Gastroesophageal sphincter (tissue), 4 donors: ENCODE results near the gene SCD5. TPM values are rescaled to one million over a fixed set of nuclear protein-coding genes. Genes with fewer than 3 reads are reported as not detected.

Source experiments
- ATAC-seq: fragments of 150-250 bp; one replicate; pipeline ENCODE4 v1.9.1; 2016; ENCODE audit warnings: mild to moderate bottlenecking, moderate library complexity
- H3K27ac ChIP-seq, 4 donors: fragments of 200-600 bp; sonication (generic) in 3 of 4; 1 replicate in 3 of 4; 2 replicates in 1 of 4; pipeline ENCODE4 v1.5.1; 2016 to 2019
- H3K27me3 ChIP-seq: fragments of 200-600 bp; sonication (generic); one replicate; pipeline ENCODE4 v1.5.1; 2019
- H3K36me3 ChIP-seq, 2 donors: fragments of 200-600 bp; sonication (generic); one replicate each; pipeline ENCODE4 v1.5.1; 2019; ENCODE audit warnings: control low read depth in 1 of 2
- H3K4me1 ChIP-seq, 3 donors: fragments of 200-600 bp; sonication (generic); 1 replicate in 2 of 3; 2 replicates in 1 of 3; pipeline ENCODE4 v1.5.1; 2016 to 2019; ENCODE audit warnings: control low read depth in 2 of 3
- H3K4me3 ChIP-seq, 2 donors: fragments of 200-600 bp; sonication (generic); one replicate each; pipeline ENCODE4 v1.5.1; 2019; ENCODE audit warnings: mild to moderate bottlenecking in 1 of 2, moderate library complexity in 1 of 2
- H3K9me3 ChIP-seq, 3 donors: fragments of 200-600 bp; sonication (generic); one replicate each; pipeline ENCODE4 v1.5.1; 2017 to 2019; ENCODE audit warnings: control low read depth in 2 of 3
- CTCF ChIP-seq, 4 experiments: fragments of 200-600 bp in 2 of 4; fragments of 450-650 bp in 2 of 4; sonication (generic) in 1 of 4; IDR thresholded peaks; one replicate each; pipeline ENCODE4 v1.5.1; 2017 to 2019; ENCODE audit warnings: antibody characterized with exemption in 4 of 4, mild to moderate bottlenecking in 2 of 4, moderate library complexity in 2 of 4
- EP300 ChIP-seq: sonication (generic); formaldehyde crosslinking; IDR thresholded peaks from one replicate; pipeline ENCODE4 v1.6.1; 2017; ENCODE audit warnings: antibody characterized with exemption, mild to moderate bottlenecking
- POLR2A ChIP-seq, 2 donors: fragments of 450-650 bp; IDR thresholded peaks; one replicate each; pipeline ENCODE4 v1.6.1; 2017; ENCODE audit warnings: antibody characterized with exemption in 2 of 2, mild to moderate bottlenecking in 2 of 2, moderate library complexity in 1 of 2
- POLR2AphosphoS5 ChIP-seq: sonication (generic); formaldehyde crosslinking; IDR thresholded peaks from one replicate; pipeline ENCODE4 v1.6.1; 2017; ENCODE audit warnings: antibody characterized with exemption
- WGBS, 2 donors: methylation state at CpG; one replicate each; pipeline ENCODE4 v1.1.5; 2018; ENCODE audit warnings: low coverage in 1 of 2; 5-methylcytosine and 5-hydroxymethylcytosine counted together
- total RNA-seq, 4 donors: library from RNA; depleted of rRNA; stranded (reverse); fragments of >200 nt; gene quantifications; one replicate each; pipeline ENCODE4 v1.1.0, GENCODE V29; 2016

SCD5 gene
- total RNA-seq, 4 donors from 2014 or later, result 15.5 to 21.8 (median 20.3) TPM

- no peaks in the 10 kb centered on the region for H3K27me3 ChIP-seq
- TF ChIP-seq POLR2A (IDR thresholded peaks at IDR 0.05) (no peak), EP300 (no peak), POLR2AphosphoS5 (no peak), CTCF (IDR thresholded peaks at IDR 0.05) (no peak)
- 67 to 100% methylated on average over 1 of the region's 1 CpG for WGBS, 2 donors
- H3K27ac ChIP-seq, result no peak overlapping the region
- H3K4me1 ChIP-seq, result peaks cover 0 to 18% (median 0%) of the 10 kb centered on the region in 3 donors
- no peak for ATAC-seq
- no peaks in the 10 kb centered on the region for H3K9me3 ChIP-seq
- H3K36me3 ChIP-seq, result peaks cover 0 to 32% of the 10 kb centered on the region in 2 donors
- no peak overlapping the region for H3K4me3 ChIP-seq
Measured at GRCh38 chr4:82814034-82814433, 15.4 kb upstream of the SCD5 start.

GRCh38 chr4:82811838-82812341, 13.3 kb upstream of the SCD5 start:
- Histone ChIP-seq H3K36me3 (peaks cover 0 to 11% of the 10 kb centered on the region in 2 donors), H3K4me3 (no peak overlapping the region), H3K9me3 (no peaks in the 10 kb centered on the region), H3K4me1 (peaks cover 0 to 18% (median 0%) of the 10 kb centered on the region in 3 donors), H3K27ac (peak overlapping the region; percentile 18 to 71 (median 54)), H3K27me3 (no peaks in the 10 kb centered on the region)
- TF ChIP-seq POLR2AphosphoS5, result no peak
- no peak for ATAC-seq
- WGBS, 2 donors, result 7 to 13% methylated on average over 4 to 6 of the region's 6 CpGs

GRCh38 chr4:82811392-82811791, 12.8 kb upstream of the SCD5 start:
- H3K27ac ChIP-seq, result peak overlapping the region in 2 of 4 donors; percentile 18 to 71
- no peak for TF ChIP-seq POLR2A (IDR thresholded peaks at IDR 0.05)
- TF ChIP-seq POLR2AphosphoS5, result no peak
- no peak for TF ChIP-seq CTCF (IDR thresholded peaks at IDR 0.05)
- TF ChIP-seq EP300, result no peak
- peaks cover 0 to 18% (median 0%) of the 10 kb centered on the region in 3 donors for H3K4me1 ChIP-seq
- H3K9me3 ChIP-seq, result no peaks in the 10 kb centered on the region
- H3K4me3 ChIP-seq, result no peak overlapping the region
- WGBS, 2 donors, result 25% methylated on average over 1 of the region's 1 CpG; no CpG with 5 or more reads in 1 of the 2 donors
- ATAC-seq, result no peak
- H3K36me3 ChIP-seq, result peaks cover 0 to 6% of the 10 kb centered on the region in 2 donors
- no peaks in the 10 kb centered on the region for H3K27me3 ChIP-seq

GRCh38 chr4:82810176-82810575, 11.6 kb upstream of the SCD5 start:
- Histone ChIP-seq H3K9me3 (no peaks in the 10 kb centered on the region), H3K4me1 (peaks cover 0 to 18% (median 0%) of the 10 kb centered on the region in 3 donors), H3K27ac (no peak overlapping the region), H3K36me3 (no peaks in the 10 kb centered on the region), H3K4me3 (no peak overlapping the region), H3K27me3 (no peaks in the 10 kb centered on the region)
- 61 to 66% methylated on average over 4 of the region's 4 CpGs for WGBS, 2 donors
- TF ChIP-seq CTCF (IDR thresholded peaks at IDR 0.05) (no peak), EP300 (no peak), POLR2A (IDR thresholded peaks at IDR 0.05) (no peak), POLR2AphosphoS5 (no peak)
- ATAC-seq, result no peak

- no peak for ATAC-seq
- Histone ChIP-seq H3K27me3 (no peaks in the 10 kb centered on the region), H3K27ac (no peak overlapping the region), H3K4me3 (no peak overlapping the region), H3K9me3 (no peaks in the 10 kb centered on the region), H3K36me3 (no peaks in the 10 kb centered on the region), H3K4me1 (peaks cover 0 to 18% (median 0%) of the 10 kb centered on the region in 3 donors)
- no peak for TF ChIP-seq CTCF (IDR thresholded peaks at IDR 0.05)
- TF ChIP-seq EP300, result no peak
- TF ChIP-seq POLR2AphosphoS5, result no peak
- TF ChIP-seq POLR2A (IDR thresholded peaks at IDR 0.05), result no peak
Measured at GRCh38 chr4:82809619-82810018, 11.0 kb upstream of the SCD5 start.
